Naive thymus-derived CD4-positive, alpha-beta T cell (primary cell): ENCODE data around the gene VMAC. TPM values are rescaled to one million over a fixed set of nuclear protein-coding genes. Genes with fewer than 3 reads are reported as not detected.
A peak's percentile ranks its signal among the peaks of the same experiment; 100 is the strongest.

ENCODE experiments used
- ATAC-seq: fragments of 150-1000 bp; cut with Tn5 transposase; 2 replicates; pipeline ENCODE4 v1.10.0; 2021; ENCODE audit warnings: mild to moderate bottlenecking, moderate library complexity
- CTCF ChIA-PET: fragments of 350-600 bp; sonication (Branson Sonifier 250); formaldehyde crosslinking; loops from one replicate; lab custom pipeline; 2021; ENCODE audit warnings: antibody characterized with exemption; lab: Charles Lee
- POLR2A ChIA-PET: fragments of 350-600 bp; sonication (Branson Sonifier 250); formaldehyde crosslinking; loops from one replicate; lab custom pipeline; 2021; ENCODE audit warnings: antibody characterized with exemption, inconsistent platforms; lab: Charles Lee
- DNase-seq, 9 donors: peaks; one replicate each; pipeline versions ENCODE4 v3.0.0 to v3.0.0-alpha.2; 2020 to 2022; ENCODE audit warnings: mixed read lengths in 1 of 9
- H3K27ac ChIP-seq: one replicate; pipeline ENCODE4 v1.7.0; 2013; ENCODE audit warnings: mild to moderate bottlenecking, low read depth, low read length, moderate library complexity
- H3K27me3 ChIP-seq, 2 donors: one replicate each; pipeline ENCODE4 v1.7.0; 2013; ENCODE audit warnings: low read length in 2 of 2, mild to moderate bottlenecking in 2 of 2, moderate library complexity in 2 of 2; ENCODE audit not compliant: control insufficient read depth in 2 of 2, insufficient read depth in 2 of 2
- H3K36me3 ChIP-seq, 3 experiments: 1 replicate in 2 of 3; 2 replicates in 1 of 3; pipeline ENCODE4 v1.7.0; 2013; ENCODE audit warnings: low read length in 3 of 3, mild to moderate bottlenecking in 3 of 3, moderate library complexity in 1 of 3; ENCODE audit not compliant: insufficient read depth in 3 of 3, control insufficient read depth in 2 of 3
- H3K4me1 ChIP-seq, 2 donors: one replicate each; pipeline ENCODE4 v1.7.0; 2013; ENCODE audit warnings: low read length in 2 of 2, mild to moderate bottlenecking in 2 of 2, moderate library complexity in 1 of 2; ENCODE audit not compliant: control insufficient read depth in 2 of 2, insufficient read depth in 2 of 2
- H3K4me3 ChIP-seq: 2 replicates; pipeline ENCODE4 v1.7.0; 2013; ENCODE audit warnings: mild to moderate bottlenecking, low read length
- H3K9me3 ChIP-seq, 3 experiments: 1 replicate in 2 of 3; 2 replicates in 1 of 3; pipeline ENCODE4 v1.7.0; 2013; ENCODE audit warnings: low read length in 3 of 3; ENCODE audit not compliant: control insufficient read depth in 2 of 3
- H3K27ac Mint-ChIP-seq, 9 donors: one replicate each; pipeline ENCODE4 v1.8.0; 2020 to 2022; ENCODE audit warnings: mixed read lengths in 9 of 9, mild to moderate bottlenecking in 8 of 9, moderate library complexity in 5 of 9, inconsistent platforms in 2 of 9
- H3K27me3 Mint-ChIP-seq, 5 donors: one replicate each; pipeline ENCODE4 v1.8.0; 2021 to 2022; ENCODE audit warnings: mixed read lengths in 5 of 5, mild to moderate bottlenecking in 1 of 5
- H3K36me3 Mint-ChIP-seq, 5 donors: one replicate each; pipeline ENCODE4 v1.8.0; 2020 to 2022; ENCODE audit warnings: mixed read lengths in 5 of 5, mild to moderate bottlenecking in 3 of 5, inconsistent platforms in 1 of 5
- H3K4me1 Mint-ChIP-seq, 7 donors: one replicate each; pipeline ENCODE4 v1.8.0; 2020 to 2022; ENCODE audit warnings: mixed read lengths in 7 of 7, mild to moderate bottlenecking in 3 of 7, inconsistent platforms in 1 of 7
- H3K4me3 Mint-ChIP-seq, 10 donors: one replicate each; pipeline ENCODE4 v1.8.0; 2020 to 2022; ENCODE audit warnings: mild to moderate bottlenecking in 10 of 10, mixed read lengths in 10 of 10, moderate library complexity in 6 of 10, inconsistent platforms in 2 of 10
- H3K9me3 Mint-ChIP-seq, 11 donors: one replicate each; pipeline ENCODE4 v1.8.0; 2020 to 2022; ENCODE audit warnings: mixed read lengths in 11 of 11, mild to moderate bottlenecking in 4 of 11, inconsistent platforms in 1 of 11, moderate library complexity in 1 of 11
- intact Hi-C, 2 donors: fragments of 100-400 bp; cut with micrococcal nuclease; formaldehyde crosslinking; loops; one replicate each; pipeline ENCODE4 v1.15.1; 2023
- polyA plus RNA-seq, 2 donors: library from polyadenylated mRNA; unstranded; fragments of 300-500 nt; fragmentation: Illumina TruSeq; gene quantifications; one replicate each; pipeline ENCODE4 v1.2.3, GENCODE V29; 2021
- total RNA-seq, 6 experiments: library from RNA in 5 of 6; stranded (reverse) in 5 of 6; gene quantifications; 1 replicate in 5 of 6; 2 replicates in 1 of 6; pipeline ENCODE4 v1.2.3 and lab custom pipeline; 2021 to 2026

The VMAC gene
- total and polyA plus RNA-seq, 7 experiments from 2014 or later: 6.3 to 39.4 (median 24.3) TPM

DNA sequence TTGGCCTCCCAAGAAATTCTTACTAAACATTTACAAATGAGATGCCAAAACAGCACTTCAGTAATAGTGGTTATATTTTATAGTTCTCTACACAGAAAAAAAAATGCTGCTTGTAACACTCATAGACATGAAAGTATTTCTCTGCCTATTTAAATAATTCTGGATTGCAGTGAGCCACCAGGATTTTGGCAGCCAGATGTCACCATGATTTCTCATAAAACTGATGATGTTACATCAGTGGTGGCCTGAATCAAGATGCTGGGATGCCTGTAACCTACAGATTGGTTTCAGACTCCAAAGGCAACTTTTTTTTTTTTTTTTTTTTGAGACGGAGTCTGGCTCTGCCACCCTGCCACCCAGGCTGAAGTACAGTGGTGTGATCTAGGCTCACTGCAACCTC, 6.7 kb downstream of the VMAC start:
- no peak overlapping the region for H3K27ac ChIP-seq
- Mint-ChIP-seq H3K4me3 (no peak overlapping the region), H3K4me1 (peaks cover 2 to 13% (median 6%) of the 10 kb centered on the region in 7 donors), H3K9me3 (no peaks in the 10 kb centered on the region), H3K27ac (no peak overlapping the region), H3K36me3 (peaks cover 0 to 4% (median 3%) of the 10 kb centered on the region in 5 donors), H3K27me3 (no peaks in the 10 kb centered on the region)
- H3K27me3 ChIP-seq: no peaks in the 10 kb centered on the region
- CTCF ChIA-PET: no interaction called here
- H3K9me3 ChIP-seq: no peaks in the 10 kb centered on the region
- intact Hi-C loops: no loop called here
- DNase-seq: no peak
- no peak overlapping the region for H3K4me3 ChIP-seq
- H3K36me3 ChIP-seq: peaks cover 0 to 45% (median 5%) of the 10 kb centered on the region in 3 experiments
- peaks cover 0 to under 1% of the 10 kb centered on the region in 2 donors for H3K4me1 ChIP-seq
- ATAC-seq: no peak
- POLR2A ChIA-PET: interaction anchor here (0.7 kb wide), 1 partner anchor 12 kb away, joined by 5 read pairs; no protein-coding TSS in a partner anchor

DNA sequence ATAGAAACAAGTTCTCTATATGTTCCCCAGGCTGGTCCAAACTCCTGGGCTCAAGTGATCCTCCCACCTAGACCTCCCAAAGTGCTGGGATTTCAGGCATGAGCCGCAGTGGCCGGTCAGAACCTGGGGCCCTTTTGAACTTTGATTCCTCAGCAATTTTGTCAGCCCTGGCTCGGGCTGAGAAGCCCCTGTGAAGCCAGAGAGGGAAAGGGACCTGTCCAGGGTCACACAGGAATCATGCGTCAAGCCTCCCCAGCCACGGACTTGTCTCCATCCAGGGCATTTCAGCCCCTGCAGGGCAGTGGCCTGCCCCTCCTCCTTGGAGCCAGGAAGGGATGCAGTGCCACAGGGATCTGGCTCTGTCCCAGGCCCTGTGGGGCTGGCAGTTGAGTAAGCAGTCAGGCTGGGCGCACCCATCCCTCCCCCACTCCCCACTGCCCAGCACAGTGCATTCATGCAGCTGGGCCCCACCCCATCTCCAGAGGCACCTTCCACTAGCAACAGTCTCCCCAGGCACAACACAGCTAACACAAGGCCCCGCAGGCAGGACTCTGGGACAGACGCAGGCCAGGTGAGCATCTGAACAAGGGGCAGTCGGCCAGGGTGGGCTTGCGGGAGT, 9.2 kb downstream of the VMAC start, which contains the start of gene CAPS:
CAPS (plus strand) TSS at position 516 of the 619 bp plus-strand sequence. CDS start 153 bp downstream, outside the sequence.
- Histone ChIP-seq H3K4me3 (no peak within 1 kb of the TSS), H3K9me3 (no peaks in the 10 kb centered on the region), H3K4me1 (no peaks in the 10 kb centered on the region), H3K27me3 (no peaks in the 10 kb centered on the region), H3K27ac (no peak within 1 kb of the TSS), H3K36me3 (peaks cover 3 to 67% (median 5%) of the 10 kb centered on the region in 3 experiments)
- intact Hi-C loops: no loop called here
- CTCF ChIA-PET: no interaction called here
- DNase-seq: no peak
- POLR2A ChIA-PET: interaction anchor here (1.8 kb wide), 1 partner anchor 8 kb away, joined by 4 read pairs; no protein-coding TSS in a partner anchor
- Mint-ChIP-seq H3K4me1 (no peaks in the 10 kb centered on the region), H3K9me3 (no peaks in the 10 kb centered on the region), H3K27ac (peak within 1 kb of the TSS in 2 of 9 donors; percentile 43 to 47), H3K27me3 (no peaks in the 10 kb centered on the region), H3K4me3 (no peak within 1 kb of the TSS), H3K36me3 (peaks cover 0 to 4% (median 0%) of the 10 kb centered on the region in 5 donors)
- no peak for ATAC-seq

DNA sequence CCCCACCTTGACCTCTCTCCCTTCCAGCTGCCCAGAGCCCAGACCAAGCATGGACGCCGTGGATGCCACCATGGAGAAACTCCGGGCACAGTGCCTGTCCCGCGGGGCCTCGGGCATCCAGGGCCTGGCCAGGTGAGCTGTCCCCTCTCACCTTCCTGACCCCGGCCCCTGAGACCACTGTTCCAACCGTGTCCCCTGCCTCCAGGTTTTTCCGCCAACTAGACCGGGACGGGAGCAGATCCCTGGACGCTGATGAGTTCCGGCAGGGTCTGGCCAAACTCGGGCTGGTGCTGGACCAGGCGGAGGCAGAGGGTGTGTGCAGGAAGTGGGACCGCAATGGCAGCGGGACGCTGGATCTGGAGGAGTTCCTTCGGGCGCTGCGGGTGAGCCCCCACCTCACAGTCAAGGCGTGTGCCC, 9.7 kb downstream of the VMAC start:
- H3K4me3 ChIP-seq: no peak overlapping the region
- H3K36me3 ChIP-seq: peaks cover 4 to 67% (median 5%) of the 10 kb centered on the region in 3 experiments
- Mint-ChIP-seq H3K27ac (no peak overlapping the region), H3K27me3 (no peaks in the 10 kb centered on the region), H3K9me3 (no peaks in the 10 kb centered on the region), H3K4me3 (no peak overlapping the region), H3K36me3 (peaks cover 0 to 4% (median 0%) of the 10 kb centered on the region in 5 donors), H3K4me1 (no peaks in the 10 kb centered on the region)
- no peak overlapping the region for H3K27ac ChIP-seq
- no peaks in the 10 kb centered on the region for H3K4me1 ChIP-seq
- CTCF ChIA-PET: no interaction called here
- intact Hi-C loops: no loop called here
- H3K27me3 ChIP-seq: no peaks in the 10 kb centered on the region
- H3K9me3 ChIP-seq: no peaks in the 10 kb centered on the region
- DNase-seq: no peak
- no peak for ATAC-seq
- POLR2A ChIA-PET: interaction anchor here (1.8 kb wide), 1 partner anchor 8 kb away, joined by 4 read pairs; no protein-coding TSS in a partner anchor

DNA sequence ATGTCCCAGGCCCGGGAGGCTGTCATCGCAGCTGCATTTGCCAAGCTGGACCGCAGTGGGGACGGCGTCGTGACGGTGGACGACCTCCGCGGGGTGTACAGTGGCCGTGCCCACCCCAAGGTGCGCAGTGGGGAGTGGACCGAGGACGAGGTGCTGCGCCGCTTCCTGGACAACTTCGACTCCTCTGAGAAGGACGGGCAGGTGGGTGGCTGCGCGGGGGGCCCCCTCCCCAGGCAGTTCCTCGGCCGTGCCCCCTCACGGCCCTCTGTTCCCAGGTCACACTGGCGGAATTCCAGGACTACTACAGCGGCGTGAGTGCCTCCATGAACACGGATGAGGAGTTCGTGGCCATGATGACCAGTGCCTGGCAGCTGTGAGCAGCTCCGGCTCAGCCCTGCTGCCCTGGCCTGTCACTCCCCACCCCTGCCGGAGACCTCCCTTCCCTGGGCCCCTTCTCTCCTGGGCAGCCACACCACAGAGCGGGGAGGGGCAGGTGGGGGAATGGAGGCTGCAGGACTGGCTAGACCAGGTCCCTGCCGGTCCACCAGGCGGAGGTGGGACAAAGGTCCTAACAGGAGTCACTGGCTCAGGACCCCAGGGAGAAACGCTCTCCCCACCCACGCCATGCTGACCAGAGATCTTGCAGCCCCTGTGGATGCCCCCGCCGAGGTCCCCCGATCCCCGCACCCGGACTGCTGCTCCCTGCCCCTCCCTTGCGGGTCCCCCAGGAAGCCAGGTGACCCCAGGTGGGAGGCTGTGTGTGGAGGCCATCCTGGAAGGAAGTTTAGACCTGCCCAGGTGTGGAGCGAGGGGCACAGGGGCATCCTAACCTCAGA, 10.5 kb downstream of the VMAC start:
- Histone ChIP-seq H3K4me3 (no peak overlapping the region), H3K36me3 (peaks cover 2 to 68% (median 4%) of the 10 kb centered on the region in 3 experiments), H3K9me3 (no peaks in the 10 kb centered on the region), H3K27ac (no peak overlapping the region), H3K27me3 (no peaks in the 10 kb centered on the region), H3K4me1 (no peaks in the 10 kb centered on the region)
- H3K4me1 Mint-ChIP-seq: no peaks in the 10 kb centered on the region
- H3K27ac Mint-ChIP-seq: no peak overlapping the region
- intact Hi-C loops: no loop called here
- ATAC-seq: no peak
- POLR2A ChIA-PET: interaction anchor here (1.8 kb wide), 1 partner anchor 9 kb away, joined by 4 read pairs; no protein-coding TSS in a partner anchor
- no peaks in the 10 kb centered on the region for H3K27me3 Mint-ChIP-seq
- no peaks in the 10 kb centered on the region for H3K9me3 Mint-ChIP-seq
- no peak overlapping the region for H3K4me3 Mint-ChIP-seq
- no peak for DNase-seq
- CTCF ChIA-PET: no interaction called here
- peaks cover 0 to 3% (median 0%) of the 10 kb centered on the region in 5 donors for H3K36me3 Mint-ChIP-seq

DNA sequence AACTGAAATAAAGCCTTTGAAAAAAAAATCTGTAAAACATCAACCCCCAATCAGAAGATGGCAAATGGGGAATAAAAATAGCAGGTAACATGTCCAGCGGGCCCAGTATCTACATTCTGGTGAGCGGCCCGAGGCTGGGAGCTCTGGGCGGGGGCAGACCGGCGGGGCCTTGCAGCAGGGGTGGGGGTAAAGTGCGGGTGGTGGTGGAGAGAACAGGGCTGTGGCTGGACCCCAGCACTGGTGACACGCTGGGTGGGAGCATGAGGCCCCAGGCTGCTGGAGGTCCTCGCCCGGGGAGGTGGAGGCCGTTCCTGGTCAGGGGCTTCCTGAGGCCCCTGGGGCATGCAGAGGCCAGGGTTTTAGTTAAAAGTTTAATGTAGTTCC, 11.1 kb downstream of the VMAC start:
- ChIA-PET POLR2A (interaction anchor here (1.8 kb wide), 1 partner anchor 10 kb away, joined by 4 read pairs; no protein-coding TSS in a partner anchor), CTCF (no interaction called here)
- Mint-ChIP-seq H3K36me3 (peaks cover 0 to 3% (median 0%) of the 10 kb centered on the region in 5 donors), H3K27ac (peak overlapping the region in 1 of 9 donors; percentile 32), H3K9me3 (no peaks in the 10 kb centered on the region), H3K4me3 (no peak overlapping the region), H3K27me3 (no peaks in the 10 kb centered on the region), H3K4me1 (no peaks in the 10 kb centered on the region)
- no peaks in the 10 kb centered on the region for H3K4me1 ChIP-seq
- intact Hi-C loops: no loop called here
- no peak for ATAC-seq
- peaks cover 0 to 69% (median 4%) of the 10 kb centered on the region in 3 experiments for H3K36me3 ChIP-seq
- no peak for DNase-seq
- no peak overlapping the region for H3K4me3 ChIP-seq
- H3K9me3 ChIP-seq: no peaks in the 10 kb centered on the region
- no peaks in the 10 kb centered on the region for H3K27me3 ChIP-seq
- no peak overlapping the region for H3K27ac ChIP-seq

DNA sequence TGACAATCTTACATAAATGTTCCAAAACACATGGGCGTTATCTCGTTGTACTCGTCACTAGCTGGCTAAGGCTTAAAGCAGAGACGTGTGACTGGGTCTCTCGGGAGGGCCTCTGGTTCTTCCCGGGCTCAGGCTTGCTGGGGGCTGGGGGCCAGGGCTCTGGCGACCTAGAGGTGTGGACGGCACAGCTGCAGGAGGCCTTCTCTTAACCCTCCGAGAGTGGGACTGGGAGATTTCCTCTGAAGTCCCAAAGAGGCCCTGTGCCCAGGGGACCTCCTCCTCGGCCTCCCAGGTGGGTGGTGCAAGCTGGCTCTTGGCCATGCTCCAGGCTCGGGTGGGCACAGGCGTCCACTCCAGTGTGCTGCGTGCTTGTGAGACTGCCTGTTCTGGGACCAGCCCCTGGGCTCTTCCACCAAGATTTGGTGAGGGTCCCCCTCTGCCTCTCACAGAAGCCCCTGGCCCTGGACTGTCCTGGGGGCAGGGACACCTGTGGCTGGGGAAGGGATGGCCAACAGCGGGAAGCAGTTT, 11.6 kb downstream of the VMAC start:
- peaks cover 0 to 3% (median 0%) of the 10 kb centered on the region in 5 donors for H3K36me3 Mint-ChIP-seq
- no peaks in the 10 kb centered on the region for H3K4me1 Mint-ChIP-seq
- intact Hi-C loops: no loop called here
- H3K27ac Mint-ChIP-seq: peak overlapping the region in 2 of 9 donors; percentile 32 to 64
- Histone ChIP-seq H3K27ac (no peak overlapping the region), H3K9me3 (no peaks in the 10 kb centered on the region), H3K4me3 (no peak overlapping the region), H3K36me3 (peaks cover 0 to 71% (median 4%) of the 10 kb centered on the region in 3 experiments), H3K27me3 (no peaks in the 10 kb centered on the region), H3K4me1 (no peaks in the 10 kb centered on the region)
- ATAC-seq (no peak), DNase-seq (no peak)
- H3K27me3 Mint-ChIP-seq: no peaks in the 10 kb centered on the region
- no peak overlapping the region for H3K4me3 Mint-ChIP-seq
- POLR2A ChIA-PET: no interaction called here
- no peaks in the 10 kb centered on the region for H3K9me3 Mint-ChIP-seq
- CTCF ChIA-PET: no interaction called here
